Measurements from ENCODE around the gene IL31RA. TPM values are rescaled to one million over a fixed set of nuclear protein-coding genes. Genes with fewer than 3 reads are reported as not detected.

IL31RA gene
- total RNA-seq, 1 experiment from 2014 or later: 0.18 TPM

GRCh38 chr5:55873234-55873633, 22.1 kb downstream of the IL31RA start:
- no peak overlapping the region for H3K27ac ChIP-seq
- H3K27me3 ChIP-seq: no peaks in the 10 kb centered on the region
- H3K4me3 ChIP-seq: no peak overlapping the region
- DNase-seq: no peak
- H3K36me3 ChIP-seq: no peaks in the 10 kb centered on the region
- H3K4me1 ChIP-seq: no peaks in the 10 kb centered on the region
- H3K9me3 ChIP-seq (replicated peaks): no peaks in the 10 kb centered on the region

DNA sequence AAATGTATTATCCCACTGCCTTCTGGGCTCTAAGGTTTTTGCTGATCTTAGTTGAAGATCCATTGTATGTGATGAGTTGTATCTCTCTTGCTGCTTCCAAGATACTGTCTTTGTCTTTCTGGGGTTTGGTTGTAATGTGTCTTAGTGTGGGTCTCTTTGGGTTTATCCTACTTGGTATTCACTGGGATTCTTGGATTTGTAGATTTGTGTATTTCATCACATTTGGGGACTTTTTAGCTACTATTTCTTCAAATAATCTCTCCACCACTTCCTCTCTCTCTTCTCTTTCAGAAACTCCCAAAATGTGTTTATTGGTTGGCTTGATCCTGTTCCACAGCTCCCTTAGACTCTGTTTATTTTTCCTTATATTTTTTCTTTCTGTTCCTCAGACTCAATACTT, 26.5 kb downstream of the IL31RA start:
- no peaks in the 10 kb centered on the region for H3K36me3 ChIP-seq

GRCh38 chr5:55880453-55880852, 29.3 kb downstream of the IL31RA start:
- Histone ChIP-seq H3K27ac (no peak overlapping the region), H3K9me3 (replicated peaks) (no peaks in the 10 kb centered on the region), H3K36me3 (no peaks in the 10 kb centered on the region), H3K4me1 (no peaks in the 10 kb centered on the region), H3K4me3 (no peak overlapping the region), H3K27me3 (no peaks in the 10 kb centered on the region)
- no peak for DNase-seq

More for the DNA sequence above, 26.5 kb downstream of the IL31RA start:
- no peak for DNase-seq
- Histone ChIP-seq H3K27ac (no peak overlapping the region), H3K9me3 (replicated peaks) (no peaks in the 10 kb centered on the region), H3K27me3 (no peaks in the 10 kb centered on the region), H3K4me3 (no peak overlapping the region), H3K4me1 (no peaks in the 10 kb centered on the region)

DNA sequence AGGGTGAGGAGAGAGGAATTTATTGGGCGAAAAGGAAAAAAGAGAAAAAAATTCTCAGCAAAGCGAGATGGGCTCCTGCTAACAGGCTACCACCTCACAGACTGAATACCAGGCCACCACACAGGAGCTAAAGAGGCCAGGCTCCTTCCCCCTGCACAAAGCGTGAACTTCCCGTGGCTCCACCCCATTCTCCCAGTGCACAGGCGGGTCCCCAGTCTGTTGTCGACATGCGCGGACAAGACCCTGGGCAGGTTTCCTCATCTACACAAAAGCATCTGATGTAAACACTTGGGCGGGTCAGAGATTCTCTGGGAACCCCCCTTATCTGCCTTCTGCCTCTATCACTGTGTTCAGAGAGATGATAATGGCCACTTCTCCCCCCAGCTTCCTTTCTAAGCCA, 34.2 kb downstream of the IL31RA start:
- H3K4me1 ChIP-seq: no peaks in the 10 kb centered on the region
- no peak overlapping the region for H3K4me3 ChIP-seq

GRCh38 chr5:55888205-55888604, 37.0 kb downstream of the IL31RA start:
- Histone ChIP-seq H3K4me1 (no peaks in the 10 kb centered on the region), H3K4me3 (no peak overlapping the region), H3K36me3 (no peaks in the 10 kb centered on the region), H3K27me3 (no peaks in the 10 kb centered on the region), H3K9me3 (replicated peaks) (no peaks in the 10 kb centered on the region), H3K27ac (no peak overlapping the region)
- no peak for DNase-seq

More for the DNA sequence above, 34.2 kb downstream of the IL31RA start:
- DNase-seq: no peak
- H3K27me3 ChIP-seq: no peaks in the 10 kb centered on the region
- no peaks in the 10 kb centered on the region for H3K36me3 ChIP-seq
- no peak overlapping the region for H3K27ac ChIP-seq
- no peaks in the 10 kb centered on the region for H3K9me3 ChIP-seq (replicated peaks)

DNA sequence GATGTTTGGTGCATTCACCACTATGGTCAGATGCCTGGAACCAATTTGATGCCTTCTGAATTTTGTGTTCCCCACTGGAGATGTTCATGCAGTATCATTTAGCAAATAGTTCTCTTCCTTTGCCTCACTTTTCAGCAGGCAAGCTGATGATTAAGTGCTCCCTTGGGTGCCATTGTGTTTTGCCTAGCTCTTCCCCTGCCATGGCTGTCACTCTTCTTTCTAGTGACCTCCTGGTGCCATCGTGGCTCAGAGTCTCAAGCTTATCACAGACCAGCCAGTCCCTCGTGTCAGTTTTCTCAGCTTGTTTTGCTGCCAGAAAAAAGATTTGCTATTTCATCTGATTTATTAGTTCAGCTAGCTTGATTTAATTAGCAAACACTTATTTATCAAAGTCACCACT, 41.3 kb downstream of the IL31RA start:
- H3K27me3 ChIP-seq: no peaks in the 10 kb centered on the region
- H3K4me3 ChIP-seq: no peak overlapping the region
- no peak overlapping the region for H3K27ac ChIP-seq
- DNase-seq: no peak
- no peaks in the 10 kb centered on the region for H3K4me1 ChIP-seq
- H3K36me3 ChIP-seq: no peaks in the 10 kb centered on the region
- no peaks in the 10 kb centered on the region for H3K9me3 ChIP-seq (replicated peaks)

- no peaks in the 10 kb centered on the region for H3K36me3 ChIP-seq
- H3K27ac ChIP-seq: no peak overlapping the region
- H3K4me1 ChIP-seq: no peaks in the 10 kb centered on the region
- no peak for DNase-seq
- H3K9me3 ChIP-seq (replicated peaks): no peaks in the 10 kb centered on the region
- no peaks in the 10 kb centered on the region for H3K27me3 ChIP-seq
- no peak overlapping the region for H3K4me3 ChIP-seq
Observed at GRCh38 chr5:55894135-55894534, 43.0 kb downstream of the IL31RA start.

GRCh38 chr5:55895346-55895745, 44.2 kb downstream of the IL31RA start:
- Histone ChIP-seq H3K9me3 (replicated peaks) (no peaks in the 10 kb centered on the region), H3K4me3 (no peak overlapping the region), H3K36me3 (no peaks in the 10 kb centered on the region), H3K4me1 (no peaks in the 10 kb centered on the region), H3K27ac (no peak overlapping the region), H3K27me3 (no peaks in the 10 kb centered on the region)
- no peak for DNase-seq

- DNase-seq: no peak
- H3K4me1 ChIP-seq: no peaks in the 10 kb centered on the region
- H3K9me3 ChIP-seq (replicated peaks): no peaks in the 10 kb centered on the region
- H3K36me3 ChIP-seq: no peaks in the 10 kb centered on the region
- no peak overlapping the region for H3K27ac ChIP-seq
- H3K4me3 ChIP-seq: no peak overlapping the region
- H3K27me3 ChIP-seq: no peaks in the 10 kb centered on the region
Observed at GRCh38 chr5:55896238-55896637, 45.1 kb downstream of the IL31RA start.

- no peaks in the 10 kb centered on the region for H3K9me3 ChIP-seq (replicated peaks)
- H3K4me1 ChIP-seq: no peaks in the 10 kb centered on the region
- H3K4me3 ChIP-seq: no peak overlapping the region
- H3K27me3 ChIP-seq: no peaks in the 10 kb centered on the region
- no peak overlapping the region for H3K27ac ChIP-seq
- no peak for DNase-seq
- no peaks in the 10 kb centered on the region for H3K36me3 ChIP-seq
Observed at GRCh38 chr5:55896663-55897062, 45.5 kb downstream of the IL31RA start.

DNA sequence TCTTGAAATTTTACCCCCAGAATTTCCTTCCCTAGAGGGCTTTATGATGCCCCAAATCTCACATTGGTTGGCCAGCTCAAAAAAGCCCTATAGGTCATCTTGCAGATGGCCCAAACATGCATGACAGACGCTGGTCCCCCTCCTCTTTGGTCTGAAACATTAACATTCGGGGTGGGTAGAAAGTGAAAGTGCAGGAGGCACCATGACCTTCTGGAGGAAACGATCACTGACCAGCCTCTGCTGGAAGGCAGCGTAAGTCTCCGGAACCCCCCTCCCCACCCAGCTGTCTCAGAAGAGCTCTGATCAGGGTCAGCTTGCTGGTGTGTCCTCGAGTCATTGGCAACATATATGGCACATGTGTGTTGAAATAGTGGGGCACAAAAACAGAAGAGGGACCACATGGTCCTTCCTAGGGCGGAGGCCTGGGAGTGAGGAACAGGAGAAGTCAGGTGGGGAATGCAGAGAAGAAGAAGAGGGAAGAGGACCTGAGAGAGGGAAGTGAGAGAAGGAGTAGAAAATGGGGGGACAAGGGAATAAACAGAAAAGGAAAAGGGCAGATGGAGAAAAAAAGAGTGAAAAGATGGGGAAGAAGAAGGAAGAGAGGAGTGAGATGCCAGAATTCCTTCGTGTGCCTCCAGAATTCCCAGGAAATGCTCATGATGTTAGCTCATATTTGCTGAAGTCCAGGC, 46.2 kb downstream of the IL31RA start:
- Histone ChIP-seq H3K27ac (no peak overlapping the region), H3K36me3 (no peaks in the 10 kb centered on the region)

DNA sequence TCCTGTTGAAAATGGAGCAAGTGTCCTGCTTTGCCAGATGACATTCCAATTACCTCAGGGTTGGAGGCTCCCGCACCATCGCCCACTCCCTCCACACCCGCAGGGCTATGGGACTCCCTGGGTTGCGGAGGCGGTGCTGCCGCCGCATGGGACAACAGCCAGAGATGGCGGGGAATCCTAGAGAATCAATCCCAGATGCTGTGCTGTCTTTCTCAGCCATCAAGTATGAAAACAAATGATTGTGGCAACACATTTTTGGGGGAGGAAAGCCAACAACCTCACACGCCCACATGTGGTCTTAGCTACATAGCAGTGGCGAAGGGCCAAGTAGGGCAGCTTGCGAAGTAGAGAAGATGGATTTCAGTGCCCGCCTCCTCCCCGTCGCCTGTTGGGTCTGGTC, 46.7 kb downstream of the IL31RA start:
- H3K27ac ChIP-seq: no peak overlapping the region

More for the DNA sequence above, 46.2 kb downstream of the IL31RA start:
- Histone ChIP-seq H3K4me1 (no peaks in the 10 kb centered on the region), H3K9me3 (replicated peaks) (no peaks in the 10 kb centered on the region), H3K4me3 (no peak overlapping the region), H3K27me3 (no peaks in the 10 kb centered on the region)
- DNase-seq: no peak

DNA sequence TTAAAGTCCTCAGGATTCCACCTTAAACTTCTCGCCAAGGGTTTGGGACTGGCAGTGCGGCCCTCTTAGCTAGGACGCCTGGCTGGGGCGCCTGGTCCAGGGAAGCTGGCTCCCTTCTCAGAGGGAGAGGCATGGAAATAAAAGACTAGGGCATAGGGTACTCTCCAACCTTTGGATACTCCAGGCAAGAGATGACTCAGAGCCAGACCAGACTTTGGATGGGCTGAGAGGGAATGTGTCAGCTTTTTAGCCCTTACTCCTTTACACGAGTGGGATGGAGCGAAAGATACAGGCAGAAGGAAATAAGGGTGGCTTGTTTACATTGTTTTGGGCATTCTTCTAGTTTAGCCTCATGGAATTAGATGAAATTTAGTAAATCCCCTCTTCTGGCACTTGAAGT, 48.2 kb downstream of the IL31RA start:
- no peaks in the 10 kb centered on the region for H3K36me3 ChIP-seq
- no peak overlapping the region for H3K27ac ChIP-seq
- no peaks in the 10 kb centered on the region for H3K9me3 ChIP-seq (replicated peaks)
- H3K27me3 ChIP-seq: no peaks in the 10 kb centered on the region
- H3K4me1 ChIP-seq: no peaks in the 10 kb centered on the region
- H3K4me3 ChIP-seq: no peak overlapping the region
- no peak for DNase-seq

More for the DNA sequence above, 46.7 kb downstream of the IL31RA start:
- Histone ChIP-seq H3K4me1 (no peaks in the 10 kb centered on the region), H3K36me3 (no peaks in the 10 kb centered on the region), H3K27me3 (no peaks in the 10 kb centered on the region), H3K9me3 (replicated peaks) (no peaks in the 10 kb centered on the region), H3K4me3 (no peak overlapping the region)
- DNase-seq: no peak

- no peaks in the 10 kb centered on the region for H3K9me3 ChIP-seq (replicated peaks)
- H3K27me3 ChIP-seq: no peaks in the 10 kb centered on the region
- no peak for DNase-seq
- H3K4me1 ChIP-seq: no peaks in the 10 kb centered on the region
- no peaks in the 10 kb centered on the region for H3K36me3 ChIP-seq
- H3K4me3 ChIP-seq: no peak overlapping the region
- no peak overlapping the region for H3K27ac ChIP-seq
Observed at GRCh38 chr5:55900068-55900467, 48.9 kb downstream of the IL31RA start.

GRCh38 chr5:55900776-55901175, 49.6 kb downstream of the IL31RA start:
- H3K36me3 ChIP-seq: no peaks in the 10 kb centered on the region
- no peak overlapping the region for H3K27ac ChIP-seq
- H3K4me3 ChIP-seq: no peak overlapping the region
- H3K9me3 ChIP-seq (replicated peaks): no peaks in the 10 kb centered on the region
- no peak for DNase-seq
- no peaks in the 10 kb centered on the region for H3K4me1 ChIP-seq
- H3K27me3 ChIP-seq: no peaks in the 10 kb centered on the region

- Histone ChIP-seq H3K9me3 (replicated peaks) (no peaks in the 10 kb centered on the region), H3K27ac (no peak overlapping the region), H3K36me3 (no peaks in the 10 kb centered on the region), H3K27me3 (no peaks in the 10 kb centered on the region), H3K4me1 (no peaks in the 10 kb centered on the region), H3K4me3 (no peak overlapping the region)
- no peak for DNase-seq
Observed at GRCh38 chr5:55902696-55903095, 51.5 kb downstream of the IL31RA start.
